Common myeloid progenitor, CD34-positive (primary cell): Measurements from ENCODE around the gene TEP1.

Experiments used
- CTCF ChIA-PET: fragments of 350-600 bp; sonication (Branson Sonifier 250); formaldehyde crosslinking; loops from one replicate; lab custom pipeline; 2021; ENCODE audit warnings: antibody characterized with exemption; lab: Charles Lee
- POLR2A ChIA-PET: fragments of 350-600 bp; sonication (Branson Sonifier 250); formaldehyde crosslinking; loops from one replicate; lab custom pipeline; 2021; ENCODE audit warnings: antibody characterized with exemption; lab: Charles Lee
- DNase-seq, 3 donors: peaks; one replicate each; pipeline versions ENCODE4 v3.0.0 to v3.0.0-alpha.2; 2013
- H3K27ac ChIP-seq, 2 experiments: 1 replicate in 1 of 2; 2 replicates in 1 of 2; pipeline ENCODE4 v1.7.0; 2013; ENCODE audit warnings: inconsistent platforms in 2 of 2, low read length in 2 of 2, mild to moderate bottlenecking in 2 of 2, low read depth in 1 of 2, moderate library complexity in 1 of 2; ENCODE audit not compliant: severe bottlenecking in 2 of 2, insufficient read depth in 1 of 2, poor library complexity in 1 of 2
- H3K27me3 ChIP-seq, 5 experiments: replicated peaks in 2 of 5; 1 replicate in 3 of 5; 2 replicates in 2 of 5; pipeline versions ENCODE4 v1.6.1 to v1.7.0; 2013; ENCODE audit warnings: low read length in 4 of 5, mild to moderate bottlenecking in 2 of 5, moderate library complexity in 2 of 5, inconsistent platforms in 1 of 5; ENCODE audit not compliant: insufficient read depth in 5 of 5, control insufficient read depth in 4 of 5
- H3K36me3 ChIP-seq, 4 experiments: 1 replicate in 2 of 4; 2 replicates in 2 of 4; pipeline versions ENCODE4 v1.6.1 to v1.7.0; 2013; ENCODE audit warnings: low read length in 3 of 4, control low read depth in 1 of 4, mild to moderate bottlenecking in 1 of 4; ENCODE audit not compliant: control insufficient read depth in 4 of 4, insufficient read depth in 4 of 4
- H3K4me1 ChIP-seq, 4 experiments: 1 replicate in 3 of 4; 2 replicates in 1 of 4; pipeline versions ENCODE4 v1.6.1 to v1.7.1; 2013; ENCODE audit warnings: low read length in 3 of 4, mild to moderate bottlenecking in 3 of 4, control low read depth in 1 of 4, inconsistent platforms in 1 of 4, moderate library complexity in 1 of 4; ENCODE audit not compliant: control insufficient read depth in 4 of 4, insufficient read depth in 4 of 4; ENCODE audit errors: control extremely low read depth in 1 of 4
- H3K4me3 ChIP-seq, 7 experiments: 1 replicate in 4 of 7; 2 replicates in 3 of 7; pipeline versions ENCODE4 v1.5.1 to v1.7.0; 2013; ENCODE audit warnings: mild to moderate bottlenecking in 7 of 7, low read length in 6 of 7, moderate library complexity in 6 of 7, inconsistent platforms in 2 of 7, low read depth in 2 of 7, control low read depth in 1 of 7; ENCODE audit not compliant: insufficient read depth in 4 of 7, control insufficient read depth in 1 of 7; ENCODE audit errors: extremely low read depth in 1 of 7
- H3K9me3 ChIP-seq, 5 experiments: 1 replicate in 4 of 5; 2 replicates in 1 of 5; pipeline versions ENCODE4 v1.6.1 to v1.7.1; 2013; ENCODE audit warnings: low read length in 4 of 5, mild to moderate bottlenecking in 2 of 5, inconsistent platforms in 1 of 5, low read depth in 1 of 5, moderate library complexity in 1 of 5; ENCODE audit not compliant: control insufficient read depth in 4 of 5, insufficient read depth in 2 of 5; ENCODE audit errors: control extremely low read depth in 1 of 5
- WGBS: methylation state at CpG from one replicate; pipeline ENCODE4 v1.1.5; 2013; ENCODE audit not compliant: insufficient coverage; 5-methylcytosine and 5-hydroxymethylcytosine counted together

TEP1 gene

DNA sequence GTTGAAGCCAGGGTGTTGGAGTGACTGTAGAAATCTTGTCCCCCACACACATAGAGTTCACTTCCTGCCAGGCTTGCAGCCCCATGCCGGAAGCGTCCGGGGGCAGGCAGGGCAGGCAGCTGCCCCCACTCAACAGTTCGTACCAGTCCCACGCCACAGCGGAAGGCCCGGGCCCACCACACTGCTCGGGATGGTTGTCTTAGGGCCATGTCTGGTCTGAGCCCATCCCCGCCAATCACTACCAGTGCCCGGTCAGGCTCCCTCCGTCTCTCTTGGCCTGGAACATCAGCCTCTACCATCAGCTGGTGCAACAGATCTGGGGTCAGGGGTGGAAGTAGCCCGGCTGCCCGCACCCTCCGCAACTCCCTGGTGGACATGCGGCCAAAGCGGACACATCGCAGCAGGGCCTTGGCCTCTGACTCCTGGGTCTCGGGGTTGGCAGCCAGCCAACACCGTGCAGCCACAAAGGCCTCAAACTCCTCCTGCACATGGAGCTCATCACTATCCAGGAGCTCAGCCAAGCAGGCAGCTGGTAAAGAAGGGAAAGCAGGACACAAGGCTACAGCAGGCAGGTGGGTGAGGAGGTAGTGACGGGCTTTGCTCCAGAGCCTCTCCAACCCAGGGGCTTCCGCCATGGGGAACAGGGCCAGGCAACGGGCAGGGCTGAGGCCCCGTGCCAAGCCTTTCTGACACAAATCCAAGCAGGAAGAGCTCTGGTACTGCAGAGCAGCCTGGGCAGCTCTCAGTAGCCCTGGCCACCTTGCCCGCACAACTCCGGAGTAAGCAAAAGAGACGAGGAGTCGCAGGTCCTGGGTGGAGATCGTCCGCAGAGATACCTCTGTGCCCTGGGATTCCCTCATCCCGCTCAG lies 16.7 kb upstream of the TEP1 start:
- Histone ChIP-seq H3K4me1 (peaks cover 13 to 44% (median 38%) of the 10 kb centered on the region in 4 experiments), H3K4me3 (peak overlapping the region in 2 of 7 experiments; percentile 8 to 62), H3K9me3 (no peaks in the 10 kb centered on the region), H3K36me3 (no peaks in the 10 kb centered on the region), H3K27ac (peak overlapping the region in 1 of 2 experiments; percentile 31), H3K27me3 (no peaks in the 10 kb centered on the region)
- POLR2A ChIA-PET, result no interaction called here
- WGBS, result 81% methylated on average over 13 of the region's 30 CpGs
- peak in 2 of 3 donors; percentile 14 to 45 for DNase-seq
- CTCF ChIA-PET, result interaction anchor here (0.9 to 4.6 kb wide), 2 partner anchors 15 to 32 kb away, joined by 3 to 27 read pairs; partner anchors contain the start of genes PIP4P1 and TEP1

DNA sequence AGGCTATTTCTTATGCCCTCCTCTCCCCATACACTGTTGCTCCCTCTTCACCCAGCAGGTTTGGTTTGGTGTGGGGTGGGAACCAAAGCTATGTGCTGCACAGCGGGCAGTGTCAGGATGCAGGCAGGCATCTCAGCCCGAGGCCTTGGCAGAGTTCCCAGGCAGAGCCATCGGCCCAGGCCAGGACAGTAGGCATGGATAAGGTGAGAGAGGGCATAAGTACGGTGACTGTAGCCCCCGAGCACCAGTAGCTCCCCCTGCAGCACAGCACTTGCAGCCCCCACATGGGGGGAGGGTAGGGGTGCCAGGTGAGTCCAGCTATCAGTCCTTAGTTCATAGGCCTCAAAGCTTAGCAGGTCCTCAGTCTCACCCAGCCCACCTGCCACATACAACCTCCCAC lies 15.5 kb upstream of the TEP1 start:
- POLR2A ChIA-PET, result interaction anchor here (1.2 to 2.1 kb wide), 2 partner anchors 27 to 85 kb away, joined by 4 to 6 read pairs; partner anchors contain the start of genes APEX1 and PARP2
- DNase-seq, result no peak
- Histone ChIP-seq H3K27me3 (no peaks in the 10 kb centered on the region), H3K36me3 (no peaks in the 10 kb centered on the region), H3K4me1 (peaks cover 13 to 50% (median 38%) of the 10 kb centered on the region in 4 experiments), H3K4me3 (peak overlapping the region in 2 of 7 experiments; percentile 5 to 62), H3K9me3 (no peaks in the 10 kb centered on the region), H3K27ac (peak overlapping the region in 1 of 2 experiments; percentile 74)
- 0% methylated on average over 1 of the region's 5 CpGs for WGBS
- CTCF ChIA-PET, result interaction anchor here (1.4 to 4.6 kb wide), 4 partner anchors 11 to 182 kb away, joined by 3 to 27 read pairs (median 4); partner anchors contain the start of genes PNP and TEP1

DNA sequence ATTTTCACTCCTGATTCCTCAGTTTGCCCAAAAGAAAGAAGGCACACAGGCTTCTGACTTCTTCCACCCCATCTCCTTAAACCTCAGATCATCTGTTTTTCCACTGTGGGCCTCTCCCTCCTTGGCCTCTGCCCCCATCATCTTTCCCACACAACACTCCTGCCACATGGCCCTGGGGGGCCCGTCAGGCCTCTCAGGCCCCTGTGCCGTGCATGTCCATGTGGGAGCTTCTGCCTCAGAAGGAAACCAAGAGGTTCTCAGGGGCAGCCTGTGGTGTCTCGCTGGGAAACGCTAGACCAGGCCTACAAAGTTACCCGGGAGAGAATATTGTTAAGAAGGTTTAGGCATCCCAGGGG lies 14.7 kb upstream of the TEP1 start:
- H3K9me3 ChIP-seq, result no peaks in the 10 kb centered on the region
- ChIA-PET POLR2A (interaction anchor here (1.2 to 2.1 kb wide), 2 partner anchors 27 to 85 kb away, joined by 4 to 6 read pairs; partner anchors contain the start of genes APEX1 and PARP2), CTCF (interaction anchor here (1.2 to 4.6 kb wide), 5 partner anchors 10 to 182 kb away, joined by 3 to 27 read pairs (median 4); partner anchors contain the start of genes PNP and TEP1)
- no peaks in the 10 kb centered on the region for H3K27me3 ChIP-seq
- peak overlapping the region in 4 of 7 experiments; percentile 33 to 62 (median 54) for H3K4me3 ChIP-seq
- H3K4me1 ChIP-seq, result peaks cover 13 to 50% (median 38%) of the 10 kb centered on the region in 4 experiments
- no peak for DNase-seq
- H3K27ac ChIP-seq, result peak overlapping the region; percentile 21 to 74
- H3K36me3 ChIP-seq, result no peaks in the 10 kb centered on the region
- WGBS, result 34% methylated on average over 5 of the region's 5 CpGs

DNA sequence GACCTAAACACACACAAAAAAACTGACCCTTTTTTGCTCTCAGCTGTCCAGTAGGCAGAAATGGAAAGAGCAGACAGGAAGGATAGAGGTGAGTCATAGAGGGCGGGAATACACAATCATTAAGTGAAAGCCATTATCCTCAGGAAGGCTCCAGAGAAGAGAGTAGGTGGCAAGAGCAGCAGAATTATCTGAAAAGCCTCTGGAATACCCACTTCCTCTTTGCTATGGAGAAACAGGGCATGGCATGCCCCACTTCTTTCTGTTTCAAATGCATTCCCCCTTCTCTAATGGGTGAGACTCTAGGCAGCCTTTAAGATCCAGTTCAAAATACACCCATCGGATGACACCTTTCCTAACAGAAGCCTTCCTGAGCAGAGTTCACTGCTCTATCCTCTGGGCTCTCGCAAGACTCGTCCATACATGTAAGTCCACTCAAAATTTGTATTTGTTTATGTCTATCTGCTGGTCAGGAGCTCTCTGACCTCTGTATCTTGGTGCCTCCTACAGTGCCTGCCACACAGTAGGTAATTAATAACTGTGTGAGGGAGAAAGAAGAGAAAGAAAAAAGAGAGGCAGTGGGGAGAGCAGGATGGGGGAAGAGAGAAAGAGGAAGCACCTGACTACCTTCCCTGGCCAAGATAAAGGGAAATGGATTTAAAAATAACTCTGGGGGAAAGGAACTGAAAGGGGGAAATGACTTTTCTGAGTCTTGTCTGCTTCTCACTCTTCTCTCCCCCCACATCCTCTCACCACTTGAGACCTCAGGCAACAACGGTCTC lies 14.1 kb upstream of the TEP1 start:
- WGBS, result 4% methylated on average over 3 of the region's 5 CpGs
- DNase-seq, result peak; percentile 49 to 87 (median 77)
- peaks cover 13 to 50% (median 38%) of the 10 kb centered on the region in 4 experiments for H3K4me1 ChIP-seq
- ChIA-PET POLR2A (interaction anchor here (2.1 kb wide), 1 partner anchor 28 kb away, joined by 6 read pairs; the partner anchor contains the start of gene APEX1), CTCF (interaction anchor here (0.7 to 4.6 kb wide), 4 partner anchors 13 to 183 kb away, joined by 3 to 27 read pairs (median 4); partner anchors contain the start of gene TEP1)
- peak overlapping the region in 5 of 7 experiments; percentile 22 to 62 (median 49) for H3K4me3 ChIP-seq
- no peaks in the 10 kb centered on the region for H3K9me3 ChIP-seq
- H3K27me3 ChIP-seq, result no peaks in the 10 kb centered on the region
- H3K36me3 ChIP-seq, result no peaks in the 10 kb centered on the region
- H3K27ac ChIP-seq, result peak overlapping the region; percentile 25 to 74

DNA sequence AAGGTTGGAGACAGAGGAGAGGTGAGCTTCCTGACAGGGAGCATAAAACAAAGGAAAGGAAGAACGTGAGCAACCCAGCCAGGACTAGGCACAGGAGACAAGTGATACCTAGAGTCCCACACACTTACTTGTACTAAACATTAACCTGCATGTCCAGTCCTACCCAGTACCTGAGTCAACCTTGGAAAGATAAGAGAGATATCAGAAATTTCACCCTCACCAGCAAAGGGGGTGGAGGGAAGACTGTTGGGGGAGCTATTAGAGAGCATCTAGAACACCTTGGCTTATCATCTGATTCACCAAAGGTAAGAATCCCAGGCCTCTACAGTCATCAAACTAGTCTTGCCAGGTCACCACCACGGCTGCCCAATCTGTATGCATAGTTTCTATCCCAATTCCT lies 11.6 kb upstream of the TEP1 start:
- DNase-seq, result no peak
- Histone ChIP-seq H3K27me3 (no peaks in the 10 kb centered on the region), H3K4me1 (peaks cover 13 to 41% (median 28%) of the 10 kb centered on the region in 4 experiments), H3K9me3 (no peaks in the 10 kb centered on the region), H3K27ac (no peak overlapping the region), H3K4me3 (no peak overlapping the region), H3K36me3 (no peaks in the 10 kb centered on the region)
- 0% methylated on average over 1 of the region's 2 CpGs for WGBS
- ChIA-PET POLR2A (interaction anchor here (0.7 kb wide), 1 partner anchor 551 kb away, joined by 3 read pairs; no protein-coding TSS in a partner anchor), CTCF (interaction anchor here (1.0 to 3.5 kb wide), 3 partner anchors 9 to 37 kb away, joined by 3 to 28 read pairs (median 4); partner anchors contain the start of genes PIP4P1 and TEP1)

DNA sequence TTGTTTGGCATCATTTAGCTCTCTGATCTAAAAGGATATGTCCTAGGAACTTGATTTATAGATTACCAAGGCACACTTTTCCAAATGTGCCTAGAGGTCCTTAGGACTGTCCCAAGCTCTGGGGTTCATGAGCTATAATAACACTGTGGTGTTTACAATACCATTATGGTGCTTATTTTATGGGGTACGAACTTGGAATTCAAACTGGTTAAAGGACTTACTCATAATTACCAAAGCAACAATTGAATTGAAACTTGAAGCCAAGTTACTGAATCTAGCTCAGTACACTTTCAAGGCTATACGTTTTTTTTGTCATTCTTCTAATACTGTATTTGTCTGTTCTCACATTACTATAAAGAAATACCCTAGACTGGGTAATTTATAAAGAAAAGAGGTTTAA lies 9.6 kb upstream of the TEP1 start:
- Histone ChIP-seq H3K36me3 (no peaks in the 10 kb centered on the region), H3K4me1 (peaks cover 8 to 21% (median 8%) of the 10 kb centered on the region in 4 experiments), H3K27me3 (no peaks in the 10 kb centered on the region), H3K27ac (no peak overlapping the region), H3K9me3 (no peaks in the 10 kb centered on the region), H3K4me3 (no peak overlapping the region)
- ChIA-PET CTCF (interaction anchor here (0.7 to 3.5 kb wide), 10 partner anchors 8 to 186 kb away, joined by 3 to 28 read pairs (median 3); partner anchors contain the start of genes APEX1, KLHL33, OSGEP and TEP1), POLR2A (no interaction called here)
- no peak for DNase-seq
- WGBS, result no CpG with 5 or more reads among the region's 2 CpGs
